ENCODE data around the gene ENTR1.

DNA sequence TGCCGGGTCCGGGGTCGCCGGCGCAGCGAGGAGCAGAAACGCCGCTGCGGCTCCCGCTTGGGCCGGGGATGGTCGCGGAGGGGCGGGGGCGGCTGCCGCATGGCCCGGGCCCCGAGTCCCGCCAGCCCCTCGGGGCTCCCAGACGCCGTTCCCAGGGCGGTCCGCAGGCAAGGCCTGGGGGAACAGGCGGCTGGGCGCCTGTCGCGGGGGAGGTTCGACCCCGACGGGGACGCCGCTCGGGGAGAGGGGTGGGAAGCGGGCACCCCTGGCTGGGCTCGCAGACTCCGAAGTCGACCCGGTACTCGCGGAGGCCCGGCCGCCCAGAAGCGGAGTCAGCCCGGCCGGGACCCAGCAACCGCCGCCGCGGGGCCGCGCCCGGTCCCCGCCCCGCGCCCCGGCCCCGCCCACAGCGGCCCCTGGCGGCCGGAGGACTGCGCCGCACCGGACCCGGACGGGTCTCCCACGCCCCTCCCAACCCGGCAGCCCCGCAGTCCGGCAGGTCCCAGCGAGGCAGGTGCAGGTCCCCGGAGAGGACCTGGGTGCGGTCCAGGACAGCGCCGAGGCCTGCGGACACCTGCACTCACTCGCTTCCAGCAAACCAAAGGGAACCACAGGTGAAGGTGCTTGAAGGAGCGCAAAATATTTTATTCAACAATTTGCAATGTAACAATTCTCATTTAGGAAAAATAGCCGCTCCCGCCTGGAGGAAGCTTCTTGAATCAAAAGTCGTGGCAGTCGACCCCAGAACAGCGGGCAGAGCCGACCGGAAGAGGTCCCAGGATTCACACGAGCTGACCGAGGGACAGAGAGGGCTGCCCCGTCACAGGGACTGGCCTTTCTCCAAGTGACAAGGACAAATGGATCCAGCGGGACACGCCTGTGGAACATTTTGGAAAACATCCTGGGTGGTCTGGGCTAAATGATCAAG is 29.3 kb upstream of the ENTR1 start, which contains the start of gene INPP5E:
- TF ChIP-seq CTCF (IDR thresholded peaks at IDR 0.05; ENCODE audit: low read length) (peak; percentile 44), EZH2 (optimal IDR thresholded peaks at IDR 0.05; ENCODE audit: low read depth, low read length) (no peak), EZH2phosphoT487 (IDR thresholded peaks at IDR 0.05; ENCODE audit: low read length) (no peak)
